CD14-positive monocyte (primary cell): Measurements from ENCODE around the gene NDUFA13. TPM values are rescaled to one million over a fixed set of nuclear protein-coding genes. Genes with fewer than 3 reads are reported as not detected.

Experiments
- DNase-seq, 3 donors: peaks; one replicate each; pipeline ENCODE4 v3.0.0-alpha.2; 2011 to 2022
- H2AFZ ChIP-seq: 2 replicates; pipeline ENCODE4 v1.6.0; 2012; ENCODE audit warnings: mild to moderate bottlenecking, low read depth, low read length, inconsistent platforms; ENCODE audit not compliant: insufficient read depth, poor library complexity, severe bottlenecking
- H3K27ac ChIP-seq, 2 donors: 1 replicate in 1 of 2; 2 replicates in 1 of 2; pipeline ENCODE4 v1.5.1; 2012 to 2013; ENCODE audit warnings: low read length in 2 of 2, control low read depth in 1 of 2, inconsistent platforms in 1 of 2, low read depth in 1 of 2, mild to moderate bottlenecking in 1 of 2
- H3K27me3 ChIP-seq, 2 donors: one replicate each; pipeline versions ENCODE4 v1.6.0 to v1.6.1; 2011 to 2013; ENCODE audit warnings: low read length in 2 of 2; ENCODE audit not compliant: control insufficient read depth in 2 of 2, insufficient read depth in 2 of 2
- H3K36me3 ChIP-seq, 2 donors: replicated peaks in 1 of 2; 1 replicate in 1 of 2; 2 replicates in 1 of 2; pipeline versions ENCODE4 v1.5.1 to v1.6.1; 2012 to 2013; ENCODE audit warnings: low read length in 2 of 2, control low read depth in 1 of 2, inconsistent platforms in 1 of 2, mild to moderate bottlenecking in 1 of 2; ENCODE audit not compliant: insufficient read depth in 2 of 2, control insufficient read depth in 1 of 2
- H3K4me1 ChIP-seq, 2 donors: 1 replicate in 1 of 2; 2 replicates in 1 of 2; pipeline versions ENCODE4 v1.5.1 to v1.6.1; 2012 to 2013; ENCODE audit warnings: low read length in 2 of 2, control low read depth in 1 of 2, inconsistent platforms in 1 of 2, mild to moderate bottlenecking in 1 of 2, moderate library complexity in 1 of 2; ENCODE audit not compliant: insufficient read depth in 2 of 2, control insufficient read depth in 1 of 2
- H3K4me2 ChIP-seq: replicated peaks from 2 replicates; pipeline ENCODE3; 2012; ENCODE audit warnings: low read length, moderate library complexity, mild to moderate bottlenecking; ENCODE audit not compliant: poor library complexity, severe bottlenecking; ENCODE audit errors: extremely low read depth
- H3K4me3 ChIP-seq, 3 experiments: fragments of 200-600 bp in 1 of 3; sonication (generic) in 1 of 3; replicated peaks in 1 of 3; 1 replicate in 2 of 3; 2 replicates in 1 of 3; pipeline ENCODE4 v1.5.1; 2011 to 2013; ENCODE audit warnings: low read length in 3 of 3, mild to moderate bottlenecking in 3 of 3, control low read depth in 2 of 3, low read depth in 2 of 3, inconsistent platforms in 1 of 3, moderate library complexity in 1 of 3
- H3K79me2 ChIP-seq: 2 replicates; pipeline ENCODE4 v1.6.0; 2012; ENCODE audit warnings: mild to moderate bottlenecking, control low read depth, inconsistent platforms, low read length, moderate library complexity; ENCODE audit not compliant: insufficient read depth
- H3K9ac ChIP-seq: 2 replicates; pipeline ENCODE4 v1.6.0; 2017; ENCODE audit warnings: low read length, mild to moderate bottlenecking; ENCODE audit not compliant: insufficient read depth, poor library complexity, severe bottlenecking
- H3K9me3 ChIP-seq, 2 donors: replicated peaks in 1 of 2; 1 replicate in 1 of 2; 2 replicates in 1 of 2; pipeline versions ENCODE4 v1.5.1 to v1.6.1; 2012 to 2013; ENCODE audit warnings: low read length in 2 of 2, control low read depth in 1 of 2; ENCODE audit not compliant: control insufficient read depth in 1 of 2, insufficient read depth in 1 of 2
- H4K20me1 ChIP-seq: 2 replicates; pipeline ENCODE4 v1.6.0; 2012; ENCODE audit warnings: mild to moderate bottlenecking, low read length, control low read depth, moderate library complexity; ENCODE audit not compliant: insufficient read depth
- H3K27ac Mint-ChIP-seq, 7 donors: one replicate each; pipeline ENCODE4 v1.8.0; 2020; ENCODE audit warnings: mild to moderate bottlenecking in 7 of 7, mixed read lengths in 7 of 7, moderate library complexity in 6 of 7, inconsistent platforms in 2 of 7
- H3K27me3 Mint-ChIP-seq, 3 donors: one replicate each; pipeline ENCODE4 v1.8.0; 2021 to 2022; ENCODE audit warnings: low read depth in 3 of 3, mild to moderate bottlenecking in 3 of 3, mixed read lengths in 3 of 3, moderate library complexity in 3 of 3, inconsistent platforms in 1 of 3
- H3K36me3 Mint-ChIP-seq, 2 donors: one replicate each; pipeline ENCODE4 v1.8.0; 2020; ENCODE audit warnings: mixed read lengths in 2 of 2, inconsistent platforms in 1 of 2, mild to moderate bottlenecking in 1 of 2
- H3K4me1 Mint-ChIP-seq: one replicate; pipeline ENCODE4 v1.8.0; 2020; ENCODE audit warnings: mild to moderate bottlenecking, mixed read lengths
- H3K4me3 Mint-ChIP-seq, 2 donors: one replicate each; pipeline ENCODE4 v1.8.0; 2020; ENCODE audit warnings: mild to moderate bottlenecking in 2 of 2, mixed read lengths in 2 of 2, moderate library complexity in 1 of 2
- H3K9me3 Mint-ChIP-seq, 7 donors: one replicate each; pipeline ENCODE4 v1.8.0; 2020 to 2022; ENCODE audit warnings: mixed read lengths in 7 of 7, mild to moderate bottlenecking in 6 of 7, moderate library complexity in 6 of 7, inconsistent platforms in 2 of 7
- WGBS: methylation state at CpG from one replicate; pipeline ENCODE4 v1.1.5; 2013; ENCODE audit warnings: missing lambda C conversion rate; ENCODE audit not compliant: insufficient coverage; 5-methylcytosine and 5-hydroxymethylcytosine counted together
- intact Hi-C, 2 donors: fragments of 100-400 bp; cut with micrococcal nuclease; formaldehyde crosslinking; loops; one replicate each; pipeline versions ENCODE4 v1.15.0 to v1.15.1; 2023
- polyA plus RNA-seq, 3 donors: library from polyadenylated mRNA; depleted of rRNA in 1 of 3; unstranded in 2 of 3; stranded (reverse) in 1 of 3; fragments of 300-500 nt in 2 of 3; fragments of >200 nt in 1 of 3; fragmentation: Illumina TruSeq in 2 of 3; gene quantifications; 1 replicate in 2 of 3; 2 replicates in 1 of 3; pipeline ENCODE4 v1.2.3, GENCODE V29; 2012 to 2021
- TF ChIP-seq, protein P1 (sequence below): fragments of 200-600 bp; IDR thresholded peaks from one replicate; pipeline ENCODE4 v1.8.0; 2022; ENCODE audit warnings: antibody characterized with exemption, mild to moderate bottlenecking

NDUFA13 gene
- polyA plus RNA-seq, 3 donors, result 86.7 to 433 (median 361) TPM

GRCh38 chr19:19570571-19570970, 54.5 kb downstream of the NDUFA13 start:
- Histone ChIP-seq H3K27ac (no peak overlapping the region), H3K4me1 (no peaks in the 10 kb centered on the region), H3K36me3 (no peaks in the 10 kb centered on the region), H3K27me3 (no peaks in the 10 kb centered on the region), H4K20me1 (no peaks in the 10 kb centered on the region), H3K4me2 (no peak overlapping the region), H3K9me3 (no peaks in the 10 kb centered on the region), H2AFZ (no peak overlapping the region), H3K79me2 (no peaks in the 10 kb centered on the region), H3K4me3 (no peak overlapping the region), H3K9ac (no peak overlapping the region)
- WGBS, result 95% methylated on average over 7 of the region's 10 CpGs
- DNase-seq, result no peak
- H3K9me3 Mint-ChIP-seq, result peaks cover 0 to 3% (median 0%) of the 10 kb centered on the region in 7 donors
- H3K27ac Mint-ChIP-seq, result peak overlapping the region in 1 of 7 donors; percentile 58
- intact Hi-C loops, result no loop called here
- H3K4me3 Mint-ChIP-seq, result no peak overlapping the region
- H3K36me3 Mint-ChIP-seq, result no peaks in the 10 kb centered on the region
- no peaks in the 10 kb centered on the region for H3K4me1 Mint-ChIP-seq
- TF ChIP-seq, protein P1, sequence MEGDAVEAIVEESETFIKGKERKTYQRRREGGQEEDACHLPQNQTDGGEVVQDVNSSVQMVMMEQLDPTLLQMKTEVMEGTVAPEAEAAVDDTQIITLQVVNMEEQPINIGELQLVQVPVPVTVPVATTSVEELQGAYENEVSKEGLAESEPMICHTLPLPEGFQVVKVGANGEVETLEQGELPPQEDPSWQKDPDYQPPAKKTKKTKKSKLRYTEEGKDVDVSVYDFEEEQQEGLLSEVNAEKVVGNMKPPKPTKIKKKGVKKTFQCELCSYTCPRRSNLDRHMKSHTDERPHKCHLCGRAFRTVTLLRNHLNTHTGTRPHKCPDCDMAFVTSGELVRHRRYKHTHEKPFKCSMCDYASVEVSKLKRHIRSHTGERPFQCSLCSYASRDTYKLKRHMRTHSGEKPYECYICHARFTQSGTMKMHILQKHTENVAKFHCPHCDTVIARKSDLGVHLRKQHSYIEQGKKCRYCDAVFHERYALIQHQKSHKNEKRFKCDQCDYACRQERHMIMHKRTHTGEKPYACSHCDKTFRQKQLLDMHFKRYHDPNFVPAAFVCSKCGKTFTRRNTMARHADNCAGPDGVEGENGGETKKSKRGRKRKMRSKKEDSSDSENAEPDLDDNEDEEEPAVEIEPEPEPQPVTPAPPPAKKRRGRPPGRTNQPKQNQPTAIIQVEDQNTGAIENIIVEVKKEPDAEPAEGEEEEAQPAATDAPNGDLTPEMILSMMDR, result no peak
- H3K27me3 Mint-ChIP-seq, result peaks cover 0 to 5% (median 2%) of the 10 kb centered on the region in 3 donors

DNA sequence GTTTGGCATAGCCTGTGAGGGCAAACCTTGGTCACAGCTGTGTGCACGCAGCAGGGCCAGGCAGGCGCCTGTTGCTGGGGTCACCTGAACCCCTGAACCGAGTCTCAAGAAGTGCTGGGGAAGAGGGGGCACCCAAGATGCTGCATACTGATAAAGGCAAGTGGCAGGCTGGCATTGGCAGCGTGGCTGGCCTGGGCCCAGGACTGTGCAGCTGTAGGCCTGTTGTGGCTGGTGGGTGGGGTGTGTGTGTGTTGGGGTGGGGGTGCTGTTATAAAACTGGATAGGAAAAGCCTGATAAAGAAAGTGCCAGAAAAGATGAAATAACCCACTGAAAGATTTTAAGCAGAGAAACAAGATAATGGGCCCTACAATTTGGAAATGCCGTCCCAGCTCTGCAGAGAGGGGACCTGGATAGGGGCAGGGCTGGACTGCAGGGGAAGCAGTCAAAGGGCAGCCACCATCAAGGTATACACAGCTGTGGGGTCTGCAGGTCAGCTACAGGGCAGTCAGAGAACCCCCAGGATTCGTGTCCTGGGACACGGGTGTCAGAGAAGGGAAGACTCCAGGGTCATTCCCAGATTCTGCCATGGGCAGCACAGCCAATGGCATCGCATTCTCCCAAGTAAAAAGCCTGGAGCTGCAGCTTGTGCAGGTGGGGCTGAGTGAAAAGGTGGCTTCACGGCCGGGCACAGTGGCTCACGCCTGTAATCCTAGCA, 55.2 kb downstream of the NDUFA13 start:
- Histone ChIP-seq H3K4me3 (no peak overlapping the region), H3K27ac (no peak overlapping the region), H3K27me3 (no peaks in the 10 kb centered on the region), H3K79me2 (no peaks in the 10 kb centered on the region), H3K9me3 (no peaks in the 10 kb centered on the region), H3K4me2 (no peak overlapping the region), H4K20me1 (no peaks in the 10 kb centered on the region), H3K9ac (no peak overlapping the region), H3K36me3 (no peaks in the 10 kb centered on the region), H2AFZ (no peak overlapping the region), H3K4me1 (no peaks in the 10 kb centered on the region)
- WGBS, result 93% methylated on average over 8 of the region's 11 CpGs
- TF ChIP-seq, protein P1, result no peak
- Mint-ChIP-seq H3K27me3 (peaks cover 1 to 5% (median 2%) of the 10 kb centered on the region in 3 donors), H3K27ac (no peak overlapping the region), H3K4me1 (no peaks in the 10 kb centered on the region), H3K9me3 (peaks cover 0 to 3% (median 0%) of the 10 kb centered on the region in 7 donors), H3K36me3 (no peaks in the 10 kb centered on the region), H3K4me3 (no peak overlapping the region)
- no peak for DNase-seq
- intact Hi-C loops, result no loop called here
